IMR-90 (cell line): Measurements from ENCODE around the gene PHLDA2. TPM values are rescaled to one million over a fixed set of nuclear protein-coding genes. Genes with fewer than 3 reads are reported as not detected.

Experiments used
- ATAC-seq: fragments of 200-7000 bp; cut with Tn5 transposase; 2 replicates; pipeline ENCODE4 v1.9.1; 2020; ENCODE audit warnings: low read depth, mild to moderate bottlenecking, moderate library complexity
- BruUV-seq: library from RNA; stranded (reverse); fragments of 400-500 nt; replicated peaks from 2 replicates; lab custom pipeline; 2021; lab: Mats Ljungman, UMichigan
- CTCF ChIA-PET: fragments of 300-600 bp; formaldehyde crosslinking; extraction: SDS; loops from one replicate; lab custom pipeline; 2021; ENCODE audit warnings: antibody characterized with exemption; lab: Yijun Ruan, JAX
- POLR2A ChIA-PET: fragments of 300-600 bp; sonication (Branson Sonifier 250); formaldehyde crosslinking; loops from one replicate; lab custom pipeline; 2022; ENCODE audit warnings: antibody characterized with exemption; ENCODE audit not compliant: unreplicated experiment; lab: Charles Lee
- DNase-seq: peaks from one replicate; pipeline ENCODE4 v3.0.0; 2013
- H2AFZ ChIP-seq: replicated peaks from 2 replicates; pipeline ENCODE3; 2013; ENCODE audit warnings: low read length, mild to moderate bottlenecking; ENCODE audit not compliant: poor library complexity
- H2AK5ac ChIP-seq: 2 replicates; pipeline ENCODE4 v1.6.1; 2013; ENCODE audit warnings: low read depth, low read length, inconsistent platforms
- H2AK9ac ChIP-seq: replicated peaks from 2 replicates; pipeline ENCODE3; 2013; ENCODE audit warnings: mild to moderate bottlenecking, low read depth, low read length, moderate library complexity; ENCODE audit not compliant: poor library complexity
- H2BK120ac ChIP-seq: 2 replicates; pipeline ENCODE4 v1.6.1; 2013; ENCODE audit warnings: low read depth, low read length, inconsistent platforms
- H2BK15ac ChIP-seq: 3 replicates; pipeline ENCODE4 v1.6.1; 2013; ENCODE audit warnings: low read depth, low read length, inconsistent platforms
- H2BK20ac ChIP-seq: 2 replicates; pipeline ENCODE4 v1.6.1; 2013; ENCODE audit warnings: low read depth, mild to moderate bottlenecking, inconsistent platforms, low read length, moderate library complexity
- H2BK5ac ChIP-seq: 2 replicates; pipeline ENCODE4 v1.6.1; 2013; ENCODE audit warnings: mild to moderate bottlenecking, low read depth, low read length, inconsistent platforms; ENCODE audit not compliant: poor library complexity, severe bottlenecking
- H3K14ac ChIP-seq: replicated peaks from 2 replicates; pipeline ENCODE4 v1.6.1; 2013; ENCODE audit warnings: low read depth, low read length, inconsistent platforms
- H3K18ac ChIP-seq: 2 replicates; pipeline ENCODE4 v1.6.1; 2013; ENCODE audit warnings: low read depth, low read length, control low read depth
- H3K23ac ChIP-seq: 2 replicates; pipeline ENCODE4 v1.6.1; 2013; ENCODE audit warnings: low read depth, low read length, inconsistent platforms
- H3K27ac ChIP-seq: 2 replicates; pipeline ENCODE4 v1.5.1; 2013; ENCODE audit warnings: mild to moderate bottlenecking, control low read depth, low read length; ENCODE audit not compliant: insufficient read depth
- H3K27me3 ChIP-seq: 2 replicates; pipeline ENCODE4 v1.6.1; 2013; ENCODE audit warnings: low read length; ENCODE audit not compliant: control insufficient read depth, insufficient read depth
- H3K36me3 ChIP-seq: 2 replicates; pipeline ENCODE4 v1.6.1; 2013; ENCODE audit warnings: low read length, mixed read lengths; ENCODE audit not compliant: control insufficient read depth, insufficient read depth
- H3K4ac ChIP-seq: 2 replicates; pipeline ENCODE4 v1.6.1; 2013; ENCODE audit warnings: low read depth, low read length, inconsistent platforms
- H3K4me1 ChIP-seq: 2 replicates; pipeline ENCODE4 v1.6.1; 2013; ENCODE audit warnings: low read length, mixed read lengths; ENCODE audit not compliant: control insufficient read depth, insufficient read depth
- H3K4me2 ChIP-seq: 2 replicates; pipeline ENCODE4 v1.6.1; 2013; ENCODE audit warnings: low read depth, mild to moderate bottlenecking, control low read depth, low read length, moderate library complexity
- H3K4me3 ChIP-seq: 2 replicates; pipeline ENCODE4 v1.5.1; 2013; ENCODE audit warnings: low read depth, mild to moderate bottlenecking, control low read depth, low read length, moderate library complexity; ENCODE audit not compliant: insufficient read depth
- H3K56ac ChIP-seq: 2 replicates; pipeline ENCODE4 v1.6.1; 2013; ENCODE audit warnings: low read length, inconsistent platforms; ENCODE audit not compliant: insufficient read depth; ENCODE audit errors: extremely low read depth
- H3K79me1 ChIP-seq, 2 experiments: 2 replicates each; pipeline ENCODE4 v1.6.1; 2013; ENCODE audit warnings: low read length in 2 of 2, inconsistent platforms in 1 of 2, low read depth in 1 of 2
- H3K9ac ChIP-seq: 2 replicates; pipeline ENCODE4 v1.6.1; 2013; ENCODE audit warnings: low read depth, low read length, control low read depth
- H3K9me1 ChIP-seq: 2 replicates; pipeline ENCODE4 v1.6.1; 2013; ENCODE audit warnings: low read length, inconsistent platforms; ENCODE audit not compliant: insufficient read depth
- H3K9me3 ChIP-seq: 2 replicates; pipeline ENCODE4 v1.6.1; 2013; ENCODE audit warnings: low read length; ENCODE audit not compliant: control insufficient read depth, insufficient read depth
- H4K20me1 ChIP-seq: 2 replicates; pipeline ENCODE4 v1.6.1; 2013; ENCODE audit warnings: low read length, inconsistent platforms; ENCODE audit not compliant: insufficient read depth
- H4K5ac ChIP-seq: 2 replicates; pipeline ENCODE4 v1.6.1; 2013; ENCODE audit warnings: mild to moderate bottlenecking, low read depth, low read length, control low read depth
- H4K8ac ChIP-seq, 2 experiments: 2 replicates each; pipeline ENCODE4 v1.6.1; 2013; ENCODE audit warnings: low read depth in 2 of 2, low read length in 2 of 2, control low read depth in 1 of 2, inconsistent platforms in 1 of 2
- H4K91ac ChIP-seq: 2 replicates; pipeline ENCODE4 v1.6.1; 2013; ENCODE audit warnings: low read depth, low read length, inconsistent platforms; ENCODE audit not compliant: insufficient read depth
- CEBPB ChIP-seq: IDR thresholded peaks from 2 replicates; pipeline ENCODE4 v1.6.1; 2012; ENCODE audit warnings: low read depth, low read length, improper control_type of control experiment
- CHD1 ChIP-seq: IDR thresholded peaks from 2 replicates; pipeline ENCODE4 v1.6.1; 2012; ENCODE audit warnings: low read depth, low read length, improper control_type of control experiment
- CTCF ChIP-seq: conservative IDR thresholded peaks from 2 replicates; pipeline ENCODE4 v1.5.1; 2012; ENCODE audit warnings: mild to moderate bottlenecking, low read depth, low read length, improper control_type of control experiment
- FOS ChIP-seq: fragments of 150-350 bp; IDR thresholded peaks from 2 replicates; pipeline ENCODE4 v1.6.1; 2016; ENCODE audit warnings: low read depth, low read length
- MAFK ChIP-seq: IDR thresholded peaks from 2 replicates; pipeline ENCODE4 v1.6.1; 2012; ENCODE audit warnings: low read depth, low read length, improper control_type of control experiment
- MXI1 ChIP-seq: IDR thresholded peaks from 2 replicates; pipeline ENCODE4 v1.6.1; 2012; ENCODE audit warnings: low read depth, mild to moderate bottlenecking, low read length, moderate library complexity, borderline replicate concordance
- POLR2A ChIP-seq: IDR thresholded peaks from 2 replicates; pipeline ENCODE4 v1.6.1; 2012; ENCODE audit warnings: mild to moderate bottlenecking, low read depth, low read length
- RAD21 ChIP-seq: IDR thresholded peaks from 2 replicates; pipeline ENCODE4 v1.6.1; 2012; ENCODE audit warnings: low read length, improper control_type of control experiment
- RFX5 ChIP-seq: IDR thresholded peaks from 2 replicates; pipeline ENCODE4 v1.8.0; 2012; ENCODE audit warnings: low read depth, mild to moderate bottlenecking, low read length, moderate library complexity
- SMC3 ChIP-seq: fragments of 150-350 bp; IDR thresholded peaks from 2 replicates; pipeline ENCODE4 v1.6.1; 2016; ENCODE audit warnings: low read depth, mild to moderate bottlenecking, antibody characterized with exemption, low read length, moderate library complexity
- USF2 ChIP-seq: fragments of 150-350 bp; IDR thresholded peaks from 2 replicates; pipeline ENCODE4 v1.6.1; 2017; ENCODE audit warnings: mild to moderate bottlenecking, antibody characterized with exemption, low read length, low read depth
- WGBS, 2 experiments: methylation state at CpG; one replicate each; pipeline versions ENCODE4 v1.1.5 to v1.1.7; 2013; ENCODE audit warnings: missing lambda C conversion rate in 2 of 2; ENCODE audit not compliant: insufficient read length in 1 of 2; ENCODE audit errors: extremely low coverage in 2 of 2; 5-methylcytosine and 5-hydroxymethylcytosine counted together
- dilution Hi-C: fragments of 300-500 bp; cut with HindIII; formaldehyde crosslinking; loops from one replicate; pipeline ENCODE4 v1.14.3; 2018; ENCODE audit warnings: low sequenced_read_pairs; ENCODE audit not compliant: unreplicated experiment
- in situ Hi-C: fragments of 300-500 bp; cut with MboI; formaldehyde crosslinking; loops from 3 replicates; pipeline ENCODE4 v1.14.3; 2019; ENCODE audit warnings: low sequenced_read_pairs, inconsistent platforms, mixed read lengths
- intact Hi-C: fragments of 100-400 bp; cut with micrococcal nuclease; formaldehyde crosslinking; loops from 2 replicates; pipeline ENCODE4 v1.10.0; 2022
- polyA plus RNA-seq, 3 experiments: library from polyadenylated mRNA; depleted of rRNA; stranded (reverse); fragments of >200 nt; gene quantifications; 2 replicates each; pipeline ENCODE4 v1.2.3, GENCODE V29; 2012; ENCODE audit warnings: low replicate concordance in 1 of 3
- total RNA-seq: library from RNA; depleted of rRNA; stranded (reverse); fragments of >200 nt; gene quantifications from 2 replicates; pipeline ENCODE4 v1.2.3, GENCODE V29; 2012
- TF ChIP-seq, protein P1 (sequence below): fragments of 150-350 bp; IDR thresholded peaks from 2 replicates; pipeline ENCODE4 v1.6.1; 2016; ENCODE audit warnings: low read depth, mild to moderate bottlenecking, low read length, moderate library complexity, borderline replicate concordance

PHLDA2 gene
- total and polyA plus RNA-seq, 2 of the 4 experiments (the other 2 are of a cell fraction) = 3.8 to 89.0 TPM

DNA sequence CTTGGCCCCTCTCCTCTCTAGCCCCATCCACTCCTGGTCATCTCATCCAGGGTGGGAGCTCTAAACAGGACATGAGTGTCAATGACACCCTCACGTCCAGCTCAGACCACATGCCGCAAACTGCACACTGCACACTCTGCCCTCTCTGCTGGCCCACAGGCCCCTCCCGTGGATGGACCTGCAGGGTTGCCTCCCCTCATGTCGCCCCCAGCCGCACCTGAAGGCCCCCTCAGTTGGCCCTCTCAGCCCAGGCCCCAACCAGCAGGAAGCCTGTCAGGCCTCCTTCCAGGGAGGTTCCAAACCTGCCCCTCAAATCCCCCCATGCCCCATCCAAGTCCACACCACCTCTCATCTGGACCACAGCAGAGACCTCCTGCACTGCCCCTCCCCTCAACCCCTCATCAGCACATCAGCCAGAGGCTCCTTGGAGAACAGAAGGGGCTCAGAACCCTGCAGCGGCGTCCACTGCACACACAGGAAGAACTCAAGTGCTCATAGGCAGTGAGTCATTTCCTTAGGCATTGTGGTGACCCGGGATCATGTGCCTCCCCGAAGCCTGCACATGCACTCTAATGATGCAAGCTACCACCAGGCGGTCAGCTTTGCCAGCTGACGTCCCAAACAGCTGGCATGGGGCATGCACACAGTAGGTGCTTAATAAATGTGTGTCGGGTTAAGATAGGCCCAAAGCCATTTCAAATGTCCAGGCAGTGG lies 30.7 kb downstream of the PHLDA2 start (continued):
- TF ChIP-seq RAD21 = no peak
- TF ChIP-seq RFX5 = no peak

DNA sequence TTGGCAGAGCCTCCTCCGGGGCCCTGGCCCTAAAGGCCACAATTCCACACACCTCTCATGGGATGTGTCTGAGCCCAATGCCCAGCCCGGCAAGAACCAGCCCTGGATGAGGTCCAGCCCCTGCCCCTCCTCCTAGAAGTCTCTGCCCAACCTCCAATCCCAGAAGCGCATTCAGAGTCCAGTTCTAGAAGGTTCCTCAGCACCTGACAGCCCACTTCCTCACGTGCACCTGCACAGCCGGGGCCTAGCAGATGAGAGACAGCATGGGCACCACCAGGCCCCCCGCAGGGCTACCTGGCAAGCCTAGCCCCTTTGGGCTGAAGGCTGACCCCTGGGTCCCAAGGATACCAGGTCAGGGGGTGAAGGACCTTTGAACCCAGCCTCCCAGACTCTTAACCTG lies 32.2 kb downstream of the PHLDA2 start:
- WGBS, 2 experiments = 97% methylated on average over 6 of the region's 6 CpGs; no CpG with 5 or more reads in 1 of the 2 experiments
- POLR2A ChIA-PET = no interaction called here
- CTCF ChIA-PET = no interaction called here
- Histone ChIP-seq H3K9ac (no peak overlapping the region), H2AFZ (peak overlapping the region; percentile 28), H4K20me1 (no peaks in the 10 kb centered on the region), H2BK15ac (peak overlapping the region; percentile 98; the same call in 1 of the 3 replicates), H2AK9ac (no peak overlapping the region), H3K79me1 (peaks cover 0 to 17% of the 10 kb centered on the region in 2 experiments; a peak in 1 of 4 replicates), H4K5ac (no peak overlapping the region), H3K9me1 (peaks cover 27% of the 10 kb centered on the region), H3K56ac (no peak overlapping the region), H2BK5ac (no peak overlapping the region), H2BK120ac (peak overlapping the region; percentile 95; the same call in 1 of the 2 replicates), H2AK5ac (peak overlapping the region; percentile 44; the same call in 1 of the 2 replicates), H3K23ac (no peak overlapping the region), H3K36me3 (no peaks in the 10 kb centered on the region), H3K4me1 (peaks cover 22% of the 10 kb centered on the region), H3K4me3 (no peak overlapping the region), H4K91ac (peak overlapping the region; percentile 92; the same call in 1 of the 2 replicates), H3K18ac (no peak overlapping the region), H3K14ac (no peak overlapping the region), H3K27me3 (no peaks in the 10 kb centered on the region), H3K4me2 (no peak overlapping the region), H3K27ac (no peak overlapping the region), H3K9me3 (no peaks in the 10 kb centered on the region), H4K8ac (no peak overlapping the region), H3K4ac (peak overlapping the region; percentile 96; the same call in 1 of the 2 replicates), H2BK20ac (peak overlapping the region; percentile 95; the same call in 1 of the 2 replicates)
- dilution Hi-C loops = no loop called here
- DNase-seq = no peak
- intact Hi-C loops = loop anchor here (10.0 kb wide), 1 partner anchor 702 kb away; no protein-coding TSS in a partner anchor
- BruUV-seq = no TSS peak
- no peak for ATAC-seq
- in situ Hi-C loops = loop anchor here (10.0 to 25.0 kb wide), 2 partner anchors 472 to 710 kb away; no protein-coding TSS in a partner anchor
- TF ChIP-seq CHD1 (no peak), SMC3 (no peak), CEBPB (no peak), RAD21 (no peak), RFX5 (no peak), MAFK (no peak), MXI1 (no peak), FOS (no peak), POLR2A (no peak), USF2 (no peak), CTCF (no peak)
- TF ChIP-seq, protein P1, sequence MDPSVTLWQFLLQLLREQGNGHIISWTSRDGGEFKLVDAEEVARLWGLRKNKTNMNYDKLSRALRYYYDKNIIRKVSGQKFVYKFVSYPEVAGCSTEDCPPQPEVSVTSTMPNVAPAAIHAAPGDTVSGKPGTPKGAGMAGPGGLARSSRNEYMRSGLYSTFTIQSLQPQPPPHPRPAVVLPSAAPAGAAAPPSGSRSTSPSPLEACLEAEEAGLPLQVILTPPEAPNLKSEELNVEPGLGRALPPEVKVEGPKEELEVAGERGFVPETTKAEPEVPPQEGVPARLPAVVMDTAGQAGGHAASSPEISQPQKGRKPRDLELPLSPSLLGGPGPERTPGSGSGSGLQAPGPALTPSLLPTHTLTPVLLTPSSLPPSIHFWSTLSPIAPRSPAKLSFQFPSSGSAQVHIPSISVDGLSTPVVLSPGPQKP = no peak
